H1 (cell line): ENCODE measurements around the gene GNAQ. TPM values are rescaled to one million over a fixed set of nuclear protein-coding genes. Genes with fewer than 3 reads are reported as not detected.

Experiments
- CBX8 ChIP-seq: fragments of 300-800, 300-1000 bp; sonication (generic); IDR thresholded peaks from 2 replicates; pipeline ENCODE4 v1.7.1; 2016; ENCODE audit warnings: low read depth, low read length, borderline replicate concordance
- RAD21 ChIP-seq, 2 experiments: IDR thresholded peaks in 1 of 2; conservative IDR thresholded peaks in 1 of 2; 2 replicates each; pipeline ENCODE4 v1.6.1; 2011; ENCODE audit warnings: low read depth in 2 of 2, low read length in 2 of 2, improper control_type of control experiment in 1 of 2, inconsistent platforms in 1 of 2, mild to moderate bottlenecking in 1 of 2, moderate library complexity in 1 of 2
- polyA plus RNA-seq, 7 experiments: library from polyadenylated mRNA; depleted of rRNA in 3 of 7; stranded (reverse) in 5 of 7; unstranded in 2 of 7; fragments of >200 nt in 5 of 7; fragments of 200-250 nt in 2 of 7; gene quantifications; 1 replicate in 5 of 7; 2 replicates in 1 of 7; 4 replicates in 1 of 7; pipeline versions ENCODE4 v1.2.1 to v1.2.3, GENCODE V29; 2011 to 2013; ENCODE audit warnings: missing spikeins in 2 of 7, mixed read lengths in 2 of 7
- total RNA-seq: library from RNA; stranded (reverse); fragmentation: NEBNext Ultra II Directional; extraction: Animal tissue kit (Norgen Biotek cat#: 25700); gene quantifications from 2 replicates; pipeline ENCODE4 v1.2.1, GENCODE V29; 2021

GNAQ gene
- total and polyA plus RNA-seq, 2 of the 8 experiments (the other 6 are each of a cell fraction or from before 2014, with no cell fraction given): 22.8 to 63.8 TPM

DNA sequence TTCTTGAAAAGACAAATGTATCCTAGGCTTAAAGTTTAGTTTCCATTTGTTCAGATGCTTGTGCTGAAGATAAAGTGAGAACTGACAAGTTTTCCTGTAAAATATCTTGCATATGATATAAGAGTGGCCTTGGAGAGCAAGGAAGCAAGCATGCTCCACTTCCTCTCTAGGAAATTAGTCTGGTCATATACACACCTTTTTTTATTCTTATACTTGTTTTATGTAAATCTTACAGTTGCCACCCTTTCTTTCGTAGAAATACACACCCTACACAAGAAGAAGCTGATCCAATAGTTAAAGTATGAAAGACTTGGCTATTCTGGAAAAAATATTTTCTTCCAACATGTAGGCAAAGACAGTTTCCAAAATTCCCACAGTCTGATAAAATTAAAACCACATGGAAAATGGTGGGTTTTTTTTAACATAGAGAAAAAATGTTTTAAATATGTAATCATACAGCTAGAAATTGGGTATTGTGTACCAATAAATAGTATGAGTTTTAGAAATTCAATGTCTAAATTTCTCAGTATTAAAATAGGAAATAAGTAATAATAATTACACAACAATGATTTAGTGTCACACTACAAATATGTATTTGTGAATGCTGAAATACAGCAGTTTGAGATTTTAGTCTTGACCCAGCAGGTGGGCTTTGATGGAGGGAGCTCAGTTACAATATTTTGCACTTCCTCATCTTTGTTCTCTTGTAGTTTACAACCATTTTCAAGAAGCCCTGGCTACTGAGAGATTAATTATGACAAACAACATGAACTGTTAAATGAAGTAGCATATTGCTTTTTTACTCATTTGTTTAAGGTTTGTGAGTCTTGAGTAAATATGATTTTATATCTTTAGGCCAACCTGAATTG lies 197.8 kb downstream of the GNAQ start (continued):
- TF ChIP-seq CBX8 (no peak), RAD21 (IDR thresholded peaks at IDR 0.05 in 1 of 2, conservative IDR thresholded peaks at IDR 0.05 in 1 of 2; ENCODE audit: low read depth in 2 of 2, low read length in 2 of 2) (no peak)
